GM15510 (cell line): ENCODE data around the gene CPSF3.

Experiments
- POLR2A ChIP-seq: IDR thresholded peaks from 3 replicates; pipeline ENCODE4 v1.6.1; 2011; ENCODE audit warnings: borderline replicate concordance; ENCODE audit not compliant: insufficient read length; ENCODE audit errors: extremely low read depth

CPSF3 gene

GRCh38 chr2:9406529-9407362 lies 16.7 kb upstream of the CPSF3 start:
- no peak for TF ChIP-seq POLR2A

DNA sequence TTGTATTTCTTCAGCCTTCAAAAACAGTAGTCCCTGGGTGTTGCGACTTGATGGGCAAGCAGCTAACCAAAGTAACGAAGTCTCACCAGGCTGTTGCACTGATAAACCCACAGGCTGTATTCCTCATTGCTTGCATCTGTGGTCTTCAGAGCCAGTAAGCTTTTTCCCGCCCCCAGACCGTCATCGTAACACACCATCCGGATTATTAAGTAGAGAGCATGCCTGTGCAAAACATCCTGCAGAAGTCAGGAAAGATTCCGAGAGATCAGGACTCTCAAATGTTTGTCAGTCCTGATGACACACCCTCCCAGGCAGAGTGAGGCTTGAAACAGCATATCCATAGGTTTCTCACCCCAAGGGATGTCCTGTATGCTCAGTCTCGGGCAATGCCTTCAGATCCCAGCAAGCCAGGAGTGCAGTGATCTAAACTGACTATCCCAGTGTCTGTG lies 16.1 kb upstream of the CPSF3 start:
- no peak for TF ChIP-seq POLR2A

DNA sequence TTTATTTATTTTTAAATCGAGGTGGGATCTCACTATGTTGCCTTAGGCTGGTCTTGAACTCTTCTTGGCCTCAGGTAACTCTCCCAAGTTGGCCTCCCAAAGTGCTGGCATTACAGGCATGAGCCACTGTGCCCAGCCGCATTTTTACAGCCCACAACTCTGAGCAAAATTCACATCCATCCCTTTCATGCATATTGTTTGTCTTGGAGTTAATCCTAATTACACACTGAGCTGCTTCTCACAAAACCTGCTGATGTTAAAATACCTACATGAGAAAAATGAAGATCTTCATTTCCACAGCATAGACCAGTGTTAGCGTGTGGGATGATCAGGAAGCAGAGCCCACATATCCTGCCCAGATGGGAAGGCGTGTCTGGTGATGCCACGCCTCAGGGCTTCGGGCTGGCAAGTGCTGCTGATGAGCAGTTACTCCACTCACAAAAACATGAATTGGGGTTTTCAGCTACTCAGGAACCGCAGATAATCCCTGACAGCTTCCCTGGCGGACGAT lies 14.8 kb upstream of the CPSF3 start:
- no peak for TF ChIP-seq POLR2A

DNA sequence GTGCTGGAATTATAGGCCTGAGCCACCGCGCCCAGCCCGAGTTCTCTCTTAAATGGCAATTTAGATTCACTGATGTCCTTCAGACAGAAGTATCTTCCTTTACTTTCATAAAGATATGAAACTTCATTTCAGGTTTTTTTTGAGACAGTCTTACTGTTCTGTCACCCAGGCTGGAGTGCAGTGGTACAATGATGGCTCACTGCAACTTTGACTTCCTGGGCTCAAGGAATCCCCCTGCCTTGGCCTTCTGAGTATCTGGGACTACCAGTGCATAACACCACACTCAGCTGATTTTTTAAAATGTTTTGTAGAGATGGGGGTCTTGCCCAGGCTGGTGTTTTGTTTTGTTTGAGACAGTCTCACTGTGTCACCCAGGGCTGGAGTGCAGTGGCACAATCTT lies 13.3 kb upstream of the CPSF3 start:
- TF ChIP-seq POLR2A: no peak

DNA sequence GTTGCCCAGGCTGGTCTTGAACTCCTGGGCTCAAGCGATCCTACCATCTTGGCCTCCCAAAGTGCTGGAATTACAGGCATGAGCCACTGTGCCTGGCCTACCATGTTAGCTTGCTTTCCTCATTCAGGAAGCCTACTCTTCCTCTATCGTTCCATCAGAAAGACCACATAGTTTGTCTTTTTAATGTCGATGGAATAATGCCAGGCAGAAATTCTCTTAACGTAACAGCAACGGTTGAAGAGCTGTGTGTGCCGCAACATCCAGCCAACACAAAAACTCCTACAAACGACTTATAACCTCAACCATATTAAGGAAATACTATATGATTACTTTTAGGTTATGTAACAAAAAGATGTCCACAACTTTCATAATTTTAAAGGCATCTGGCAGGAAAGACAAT lies 10.7 kb upstream of the CPSF3 start:
- no peak for TF ChIP-seq POLR2A

DNA sequence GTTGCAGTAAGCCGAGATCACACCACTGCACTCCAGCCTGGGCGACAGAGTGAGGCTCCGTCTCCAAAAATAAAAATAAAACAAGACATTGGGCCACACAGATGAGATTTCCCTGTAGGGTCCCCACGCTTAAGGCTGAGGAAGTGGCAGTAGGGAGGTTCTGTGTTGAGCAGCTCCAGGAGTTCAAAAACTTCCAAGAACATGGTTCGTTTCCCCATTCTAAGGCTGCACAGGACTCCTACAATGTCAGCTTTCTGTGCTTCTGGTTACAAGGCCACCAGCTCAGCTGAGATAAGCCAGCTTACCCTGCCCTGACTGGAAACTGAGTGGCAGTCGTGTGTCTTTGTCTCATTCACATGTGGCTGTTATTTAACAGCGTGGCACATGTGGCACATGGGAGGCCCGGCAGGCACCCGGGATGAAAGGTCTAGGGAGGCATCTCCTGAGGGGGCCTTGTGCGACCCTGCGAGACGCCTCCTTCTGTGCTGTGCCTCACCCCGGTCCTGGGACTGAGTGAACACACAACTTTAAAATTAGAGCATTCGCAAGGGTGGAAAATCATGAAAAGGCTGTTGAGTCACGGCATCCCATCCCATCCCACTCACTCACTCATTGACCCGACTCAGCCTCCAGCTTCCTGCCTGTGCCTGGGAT lies 7.8 kb upstream of the CPSF3 start:
- TF ChIP-seq POLR2A: no peak

DNA sequence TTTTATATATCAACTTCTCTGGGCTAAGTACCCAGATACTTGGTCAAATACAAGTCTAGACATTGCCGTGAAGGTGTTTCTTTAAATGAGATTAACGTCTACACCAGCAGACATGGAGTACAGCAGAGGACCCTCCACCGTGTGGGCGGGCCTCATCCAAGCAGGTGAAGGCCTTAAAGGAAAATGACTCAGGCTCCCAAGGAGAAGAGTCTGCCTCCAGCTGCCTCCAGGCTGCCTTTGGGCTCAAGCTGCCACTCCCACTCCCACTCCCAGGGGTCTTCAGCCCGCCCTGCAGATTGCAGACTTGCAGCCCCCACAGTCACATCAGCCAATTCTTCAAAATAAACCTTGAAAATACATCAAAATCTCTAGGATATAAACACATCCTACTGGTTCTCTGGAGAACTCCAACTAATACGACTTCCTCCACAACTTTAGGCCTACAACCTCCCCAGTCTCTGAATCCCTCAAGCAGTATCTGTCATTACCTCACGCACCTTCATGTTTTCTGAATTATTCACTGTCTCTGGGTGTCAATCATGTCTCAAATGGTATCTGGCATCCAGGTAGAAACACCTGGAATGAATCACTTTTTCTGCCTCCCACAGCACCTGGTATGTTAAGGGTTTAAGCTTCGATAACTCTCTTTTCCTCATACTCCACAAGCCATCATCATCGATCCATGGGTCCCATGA lies 7.0 kb upstream of the CPSF3 start:
- no peak for TF ChIP-seq POLR2A

DNA sequence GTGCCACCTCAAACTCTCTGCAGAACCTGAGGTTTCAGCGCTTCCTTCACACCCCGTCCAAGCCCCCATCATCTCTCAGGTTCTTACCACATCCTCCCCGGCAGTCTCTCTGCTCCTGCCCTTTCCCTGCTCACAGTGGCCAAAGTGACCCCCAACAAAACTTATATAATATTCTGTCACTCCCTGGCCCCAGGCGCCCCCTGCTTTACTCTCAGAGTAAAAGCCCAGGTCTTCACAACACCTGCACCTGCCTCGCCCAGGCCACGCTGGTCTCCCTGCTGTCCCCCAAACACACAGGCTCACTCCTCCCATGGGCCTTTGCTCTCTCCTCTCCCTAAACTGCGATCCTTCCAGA lies 6.5 kb upstream of the CPSF3 start:
- TF ChIP-seq POLR2A: no peak

GRCh38 chr2:9417725-9418124 lies 5.7 kb upstream of the CPSF3 start:
- no peak for TF ChIP-seq POLR2A

GRCh38 chr2:9418746-9419145 lies 4.7 kb upstream of the CPSF3 start:
- no peak for TF ChIP-seq POLR2A

GRCh38 chr2:9419541-9419940 lies 3.9 kb upstream of the CPSF3 start:
- TF ChIP-seq POLR2A: no peak

DNA sequence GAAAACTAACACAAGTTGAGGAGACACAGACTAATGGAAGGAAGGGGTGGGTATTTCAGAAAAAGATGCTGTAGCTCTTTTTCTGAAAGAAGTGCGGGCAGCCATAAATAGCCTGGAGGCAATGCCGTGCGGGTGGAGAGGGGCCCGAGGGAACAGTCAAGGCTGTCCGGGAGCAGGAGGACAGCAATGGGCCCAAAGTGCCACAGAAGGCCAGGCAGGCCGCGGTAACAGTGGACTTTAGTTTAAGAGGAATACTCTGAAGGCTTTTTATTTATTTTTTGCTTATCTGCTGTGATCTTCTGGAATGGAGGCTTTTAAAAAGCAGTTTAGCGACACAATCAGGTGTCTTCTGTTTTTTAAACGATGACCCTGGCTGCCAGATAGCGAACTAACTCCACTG lies 3.0 kb upstream of the CPSF3 start:
- no peak for TF ChIP-seq POLR2A

DNA sequence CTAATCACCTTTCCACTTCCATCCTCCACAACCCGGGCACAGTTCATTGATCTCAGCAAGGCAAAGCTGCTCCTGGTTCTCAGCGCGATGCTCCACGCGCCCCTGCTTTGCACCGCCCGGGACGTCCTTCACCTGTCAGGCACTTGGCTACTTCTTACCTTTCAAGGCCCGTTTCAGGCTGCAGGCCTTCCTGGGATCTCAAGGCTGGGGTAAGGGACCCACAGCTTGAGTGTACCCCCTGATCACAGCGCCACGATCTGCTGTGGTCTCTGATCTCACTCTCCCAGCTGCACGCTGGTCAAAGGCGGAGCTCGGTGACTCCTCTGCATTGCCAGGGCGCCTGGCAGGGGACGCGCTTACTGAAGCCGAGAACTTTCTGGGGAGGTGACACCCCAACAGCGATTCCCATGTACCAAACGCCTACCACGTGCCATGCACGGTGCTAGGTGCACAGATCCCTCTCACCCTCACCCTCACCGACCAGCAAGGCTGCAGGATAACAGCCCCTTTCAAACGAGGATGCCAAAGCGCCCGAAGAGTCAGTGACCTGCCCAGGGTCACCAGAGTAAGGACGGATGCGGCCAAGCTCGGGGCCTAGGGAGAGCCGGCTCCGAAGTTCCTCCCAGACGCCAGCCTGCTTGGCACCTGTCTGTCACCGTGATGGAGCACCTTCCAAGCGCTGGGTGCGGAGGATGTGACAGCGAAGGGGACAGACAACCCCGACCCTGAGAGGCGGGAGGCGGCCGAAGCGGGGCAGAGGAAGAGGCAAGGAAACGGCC lies 944 bp upstream of the CPSF3 start:
- TF ChIP-seq POLR2A: no peak

GRCh38 chr2:9423922-9424272 lies 443 bp downstream of the CPSF3 start:
- TF ChIP-seq POLR2A: no peak
